Measurements from ENCODE around the gene CLEC20A. TPM values are rescaled to one million over a fixed set of nuclear protein-coding genes. Genes with fewer than 3 reads are reported as not detected.

CLEC20A gene
- total RNA-seq, 1 donor from 2014 or later: not detected

GRCh38 chr1:178442925-178443324, 53.8 kb downstream of the CLEC20A start:
- Histone ChIP-seq H3K27me3 (ENCODE audit: low read depth) (no peaks in the 10 kb centered on the region), H3K27ac (replicated peaks) (no peak overlapping the region), H3K4me3 (no peak overlapping the region), H3K9me3 (replicated peaks) (no peaks in the 10 kb centered on the region), H3K36me3 (peaks cover 74% of the 10 kb centered on the region), H3K4me1 (no peaks in the 10 kb centered on the region)
- DNase-seq: no peak
- TF ChIP-seq CTCF (IDR thresholded peaks at IDR 0.05; ENCODE audit: borderline replicate concordance): no peak
- intact Hi-C loops (cut with micrococcal nuclease): no loop called here

GRCh38 chr1:178438432-178438831, 58.3 kb downstream of the CLEC20A start:
- Histone ChIP-seq H3K4me1 (peaks cover 13% of the 10 kb centered on the region), H3K27ac (replicated peaks) (no peak overlapping the region), H3K9me3 (replicated peaks) (no peaks in the 10 kb centered on the region), H3K36me3 (peaks cover 42% of the 10 kb centered on the region), H3K27me3 (ENCODE audit: low read depth) (no peaks in the 10 kb centered on the region), H3K4me3 (no peak overlapping the region)
- intact Hi-C loops (cut with micrococcal nuclease): no loop called here
- no peak for DNase-seq
- no peak for TF ChIP-seq CTCF (IDR thresholded peaks at IDR 0.05; ENCODE audit: borderline replicate concordance)

GRCh38 chr1:178436899-178437298, 59.9 kb downstream of the CLEC20A start:
- TF ChIP-seq CTCF (IDR thresholded peaks at IDR 0.05; ENCODE audit: borderline replicate concordance): no peak
- no peak for DNase-seq
- Histone ChIP-seq H3K27ac (replicated peaks) (no peak overlapping the region), H3K27me3 (ENCODE audit: low read depth) (no peaks in the 10 kb centered on the region), H3K36me3 (peaks cover 27% of the 10 kb centered on the region), H3K9me3 (replicated peaks) (no peaks in the 10 kb centered on the region), H3K4me1 (peaks cover 13% of the 10 kb centered on the region), H3K4me3 (no peak overlapping the region)
- intact Hi-C loops (cut with micrococcal nuclease): no loop called here

GRCh38 chr1:178434899-178435435, 61.8 kb downstream of the CLEC20A start:
- peaks cover 13% of the 10 kb centered on the region for H3K4me1 ChIP-seq
- TF ChIP-seq CTCF (IDR thresholded peaks at IDR 0.05; ENCODE audit: borderline replicate concordance): no peak
- intact Hi-C loops (cut with micrococcal nuclease): no loop called here
- no peak overlapping the region for H3K27ac ChIP-seq (replicated peaks)
- no peak for DNase-seq
- H3K4me3 ChIP-seq: no peak overlapping the region
- peaks cover 9% of the 10 kb centered on the region for H3K36me3 ChIP-seq
- H3K27me3 ChIP-seq (ENCODE audit: low read depth): no peaks in the 10 kb centered on the region
- H3K9me3 ChIP-seq (replicated peaks): no peaks in the 10 kb centered on the region

- Histone ChIP-seq H3K36me3 (peaks cover 3% of the 10 kb centered on the region), H3K27ac (replicated peaks) (no peak overlapping the region), H3K4me3 (no peak overlapping the region), H3K27me3 (ENCODE audit: low read depth) (no peaks in the 10 kb centered on the region), H3K4me1 (peaks cover 13% of the 10 kb centered on the region), H3K9me3 (replicated peaks) (no peaks in the 10 kb centered on the region)
- intact Hi-C loops (cut with micrococcal nuclease): no loop called here
- TF ChIP-seq CTCF (IDR thresholded peaks at IDR 0.05; ENCODE audit: borderline replicate concordance): no peak
- DNase-seq: no peak
These were observed 62.4 kb downstream of the CLEC20A start for GRCh38 chr1:178434360-178434759.

Other genes starting within 250 kb of the CLEC20A start
- gene TEX35, start 16.1 kb upstream of the CLEC20A start, total RNA-seq: not detected
- 7.5 TPM for gene RALGPS2, start 228.3 kb upstream of the CLEC20A start, total RNA-seq